ENCODE data around the gene GSTA4.
"Not testable (repeated sequence)": the region's sequence is repeated elsewhere in the genome, so short reads cannot be mapped to it uniquely, and the experiment has no call there.

GSTA4 gene

DNA sequence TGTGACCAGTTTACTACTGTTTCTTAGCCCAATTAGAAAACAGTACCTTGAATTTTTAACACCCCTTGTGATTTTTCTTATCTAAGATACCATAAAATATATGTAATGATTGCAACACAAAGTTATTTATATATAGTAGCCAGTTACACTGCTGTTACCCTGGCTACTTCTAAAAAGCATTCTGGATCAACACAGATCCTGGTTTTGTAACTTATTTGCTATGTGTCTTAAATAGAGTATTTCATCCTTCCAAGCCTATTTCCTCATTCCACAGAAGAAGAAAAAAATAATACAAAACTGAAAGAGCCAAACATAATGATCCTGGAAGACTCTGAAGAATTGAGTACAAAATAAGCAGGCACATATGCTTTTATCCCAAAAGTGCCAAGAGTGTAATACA lies 19.0 kb upstream of the GSTA4 start:
- DNase-seq (ENCODE audit: low read depth), result peak; percentile 75

- DNase-seq (ENCODE audit: low read depth), result peak; percentile 49
Measured at GRCh38 chr6:53011979-53012378, 16.9 kb upstream of the GSTA4 start.

GRCh38 chr6:53010504-53010903 lies 15.4 kb upstream of the GSTA4 start:
- no peak for DNase-seq (ENCODE audit: low read depth)

- no peak for DNase-seq (ENCODE audit: low read depth)
Measured at GRCh38 chr6:53009511-53009910, 14.4 kb upstream of the GSTA4 start.

DNA sequence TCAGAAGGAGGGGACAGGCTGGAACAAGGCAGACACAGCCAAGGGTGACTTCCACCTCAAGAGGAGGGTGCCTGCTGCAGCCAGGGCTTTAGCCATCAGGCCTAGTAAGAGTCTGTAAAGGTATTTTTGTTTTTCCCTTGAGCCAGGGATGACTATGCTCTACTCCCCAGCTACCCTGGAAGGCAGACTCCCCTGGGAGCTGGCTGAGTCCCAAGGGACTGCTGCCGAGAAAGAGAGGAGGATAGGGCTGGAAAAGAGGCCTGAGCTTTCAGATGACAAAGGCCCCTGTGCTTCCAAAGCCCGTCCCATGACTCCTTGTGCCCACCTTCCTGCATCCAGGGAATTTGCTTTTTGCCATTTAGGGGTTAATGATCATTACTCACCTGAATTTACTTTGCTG lies 14.0 kb upstream of the GSTA4 start:
- DNase-seq (ENCODE audit: low read depth), result no peak

- not testable (repeated sequence) for DNase-seq (ENCODE audit: low read depth)
Measured at GRCh38 chr6:53008192-53008687, 13.2 kb upstream of the GSTA4 start.

DNA sequence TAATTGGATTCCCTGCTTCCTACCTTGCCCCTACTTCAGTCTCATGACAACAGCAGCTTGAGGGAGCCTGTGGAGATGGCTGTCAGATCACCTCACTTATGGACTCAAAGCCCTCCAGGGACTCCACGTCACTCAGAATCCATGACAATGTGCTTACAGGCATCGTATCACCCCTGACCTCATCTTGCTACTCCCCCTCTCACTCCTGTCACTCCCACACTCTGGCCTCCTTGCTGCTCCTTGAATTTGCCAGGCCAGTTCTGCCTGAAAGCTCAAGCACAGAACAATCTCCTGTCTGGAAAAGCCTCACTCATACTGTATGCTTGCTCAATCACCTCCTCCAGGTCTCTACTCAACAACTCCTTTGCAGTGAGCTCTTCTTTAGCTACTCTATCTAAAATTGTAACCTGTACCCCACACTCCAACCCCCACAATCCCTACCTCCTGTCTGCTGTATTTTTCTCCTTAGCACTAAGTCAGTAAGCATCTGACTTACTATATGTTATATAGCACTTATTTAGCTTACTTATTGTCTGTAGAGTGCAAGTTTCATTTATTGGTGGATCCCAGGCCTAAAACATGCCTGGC lies 10.7 kb upstream of the GSTA4 start:
- DNase-seq (ENCODE audit: low read depth), result peak; percentile 61

- no peak for DNase-seq (ENCODE audit: low read depth)
Measured at GRCh38 chr6:52999456-52999855, 4.4 kb upstream of the GSTA4 start.

GRCh38 chr6:52998603-52999002 lies 3.5 kb upstream of the GSTA4 start:
- no peak for DNase-seq (ENCODE audit: low read depth)

DNA sequence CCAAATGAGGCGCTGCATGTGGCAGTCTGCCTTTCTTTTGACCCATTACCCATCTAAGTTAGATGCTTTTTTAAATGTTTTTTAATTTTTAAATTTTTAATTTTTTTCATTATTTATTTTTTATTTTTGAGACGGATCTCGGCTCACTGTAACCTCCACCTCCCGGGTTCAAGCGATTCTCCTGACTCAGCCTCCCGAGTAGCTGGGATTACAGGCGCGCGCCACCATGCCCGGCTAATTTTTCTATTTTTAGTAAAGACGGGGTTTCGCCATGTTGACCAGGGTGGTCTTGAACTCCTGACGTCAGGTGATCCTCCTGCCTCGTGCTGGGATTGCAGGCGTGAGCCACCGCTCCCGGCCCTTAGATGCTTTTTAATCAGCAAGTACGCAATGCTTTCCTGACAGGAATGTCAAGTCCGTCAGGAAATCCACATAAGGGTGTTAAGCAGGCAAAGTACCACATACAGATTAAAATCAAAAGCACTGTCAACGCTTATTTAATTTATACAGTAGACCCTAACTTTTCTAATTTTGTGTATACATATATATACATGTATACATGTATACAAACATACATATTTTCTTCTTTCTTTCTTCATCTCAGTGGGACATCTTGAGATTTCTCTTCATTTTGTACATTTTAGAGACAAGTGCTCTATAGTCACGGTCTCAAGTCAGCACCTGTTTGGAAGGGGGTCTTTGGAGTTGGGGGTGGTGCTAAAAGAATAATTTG lies 995 bp upstream of the GSTA4 start:
- peak; percentile 89 for DNase-seq (ENCODE audit: low read depth)

DNA sequence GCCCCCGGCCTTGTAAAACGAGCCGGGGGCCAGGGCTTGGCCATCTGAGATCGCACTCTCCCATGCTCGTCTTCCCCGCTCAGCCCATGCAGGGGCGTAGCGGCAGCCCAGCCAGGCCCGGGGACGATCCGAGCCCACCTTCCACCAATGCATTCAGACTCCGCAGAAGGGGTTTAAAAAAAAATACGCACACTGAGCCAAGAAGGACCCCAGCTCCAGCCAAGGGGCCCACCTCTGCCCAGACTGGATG lies 320 bp downstream of the GSTA4 start:
- DNase-seq (ENCODE audit: low read depth), result peak; percentile 11

DNA sequence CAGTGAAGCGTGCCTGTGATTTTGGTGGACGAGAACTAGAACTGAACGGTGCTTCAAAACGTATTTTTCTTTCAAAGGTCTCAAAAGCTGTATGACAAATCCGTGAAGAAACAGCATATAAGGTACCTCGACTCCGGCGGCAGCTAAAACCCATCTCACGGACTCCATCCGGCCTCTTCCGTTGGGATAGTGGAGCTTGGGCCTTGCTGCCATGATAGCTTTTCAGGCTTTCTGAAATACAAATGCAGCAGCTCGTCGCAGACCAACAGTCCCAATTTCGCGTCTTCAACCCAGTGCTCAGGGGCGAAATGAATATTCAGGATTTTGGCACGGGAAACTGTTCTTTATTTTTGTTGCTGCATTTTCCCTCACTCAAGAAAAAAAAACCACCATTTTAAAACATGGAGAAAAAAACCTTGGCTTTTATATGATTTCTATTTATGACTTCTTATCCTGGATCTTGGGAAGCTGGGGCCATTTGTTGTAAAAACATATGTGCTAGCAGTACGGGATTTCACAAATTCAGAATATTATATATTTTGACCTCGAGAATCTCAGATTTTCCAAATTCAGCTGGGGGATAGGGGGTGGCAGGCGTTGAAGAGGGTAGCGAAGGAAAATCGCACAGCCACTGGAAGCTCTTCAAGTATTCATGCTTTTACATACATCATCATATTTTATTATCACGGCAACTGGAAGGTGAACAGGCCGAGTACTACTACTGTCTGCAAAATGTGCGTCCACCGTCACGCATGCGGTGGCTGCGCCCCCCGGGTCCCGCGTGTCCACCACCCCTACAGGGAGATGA lies 849 bp downstream of the GSTA4 start:
- DNase-seq (ENCODE audit: low read depth), result peak; percentile 36

GRCh38 chr6:52992980-52993920 lies 1.8 kb downstream of the GSTA4 start:
- DNase-seq (ENCODE audit: low read depth), result peak; percentile 79

GRCh38 chr6:52990342-52990741 lies 4.7 kb downstream of the GSTA4 start:
- peak; percentile 22 for DNase-seq (ENCODE audit: low read depth)

GRCh38 chr6:52985228-52985627 lies 9.9 kb downstream of the GSTA4 start:
- no peak for DNase-seq (ENCODE audit: low read depth)

DNA sequence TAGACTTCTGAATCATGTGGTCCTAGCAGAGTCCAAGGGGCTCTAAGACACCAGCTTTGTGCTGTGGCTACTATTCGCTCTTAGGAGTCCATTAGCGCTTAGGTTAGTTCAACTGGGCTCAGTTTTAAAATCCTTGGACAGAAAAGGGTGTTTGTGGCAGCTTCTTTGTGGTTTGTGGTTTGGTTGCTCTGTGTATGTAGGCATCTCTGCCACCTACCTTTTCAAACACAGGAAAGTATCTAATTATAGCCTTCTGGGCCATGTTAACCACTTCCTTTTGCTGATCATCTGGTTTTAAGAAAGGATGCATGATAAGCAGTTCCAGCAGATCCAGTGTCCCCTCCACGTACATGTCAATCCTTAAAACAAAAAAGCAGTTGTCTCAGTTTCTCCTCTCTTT lies 10.8 kb downstream of the GSTA4 start:
- no peak for DNase-seq (ENCODE audit: low read depth)

GRCh38 chr6:52983159-52983848 lies 11.8 kb downstream of the GSTA4 start:
- no peak for DNase-seq (ENCODE audit: low read depth)

DNA sequence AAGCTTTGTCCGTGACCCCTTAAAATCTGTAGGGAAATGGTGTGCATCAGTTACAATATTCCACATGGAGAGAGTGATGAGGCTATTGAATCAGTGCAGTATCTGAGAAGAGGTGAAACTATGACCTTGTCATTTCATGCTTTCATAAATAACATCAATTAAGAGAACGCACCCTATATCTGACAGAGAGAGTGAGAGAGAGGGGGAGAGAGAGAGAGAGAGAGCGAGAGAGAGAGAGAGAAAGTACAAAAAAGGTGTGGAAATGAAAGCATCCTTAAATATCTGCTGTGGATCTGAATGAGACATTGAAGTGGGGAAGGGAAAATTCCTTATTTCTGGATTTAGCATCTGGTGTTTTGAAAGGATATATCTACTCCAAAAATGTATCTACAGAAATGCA lies 12.4 kb downstream of the GSTA4 start:
- DNase-seq (ENCODE audit: low read depth), result no peak

DNA sequence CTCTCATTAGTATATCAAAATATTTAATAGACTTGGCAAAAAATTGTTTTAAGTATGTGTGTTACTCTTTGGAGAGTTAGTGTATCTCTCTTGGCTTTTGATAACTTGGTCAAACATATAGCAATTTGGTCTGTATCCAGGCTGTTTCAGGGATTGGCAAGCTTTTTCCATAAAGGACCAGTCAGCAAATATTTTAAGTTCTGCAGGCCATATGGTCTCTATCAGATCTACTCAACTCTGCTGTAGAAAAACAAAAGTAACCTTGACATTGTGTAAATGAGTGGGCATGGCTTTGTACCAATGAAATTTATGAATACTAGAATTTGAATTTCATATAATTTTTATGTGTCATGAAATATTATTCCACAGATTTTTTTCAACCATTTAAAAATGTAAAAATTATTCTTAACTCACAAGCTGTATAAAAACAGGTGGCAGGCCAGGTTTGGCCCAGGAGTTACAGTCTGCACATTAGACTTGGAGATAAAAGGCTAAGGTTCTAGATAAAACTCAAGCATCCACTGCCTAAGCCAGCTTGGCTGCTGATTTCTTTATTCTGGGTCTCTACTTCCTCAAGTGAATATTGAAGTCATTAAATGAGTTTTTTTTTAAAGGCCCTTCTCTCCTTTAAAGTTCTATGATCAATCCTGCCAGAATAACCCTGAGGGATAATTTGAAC lies 13.7 kb downstream of the GSTA4 start:
- DNase-seq (ENCODE audit: low read depth), result no peak

- DNase-seq (ENCODE audit: low read depth), result no peak
Measured at GRCh38 chr6:52976591-52977035, 18.5 kb downstream of the GSTA4 start.

GRCh38 chr6:52976149-52976548 lies 18.9 kb downstream of the GSTA4 start:
- no peak for DNase-seq (ENCODE audit: low read depth)

Data from amniotic epithelial cell (primary cell).